A549 (cell line): Measurements from ENCODE around the gene PCGF5. TPM values are rescaled to one million over a fixed set of nuclear protein-coding genes. Genes with fewer than 3 reads are reported as not detected.

ENCODE experiments used
- ATAC-seq, 2 experiments: fragments of 200-7000 bp in 1 of 2; fragments of >200 bp in 1 of 2; cut with Nextera tagmentation in 1 of 2; cut with Tn5 transposase in 1 of 2; 3 replicates each; pipeline versions ENCODE4 v1.8.0 to v1.9.1; 2018 to 2020; ENCODE audit warnings: mild to moderate bottlenecking in 1 of 2, moderate library complexity in 1 of 2
- CTCF ChIA-PET: fragments of 300-600 bp; sonication (Branson Sonifier 250); formaldehyde crosslinking; extraction: SDS; loops from one replicate; lab custom pipeline; 2021; ENCODE audit warnings: antibody characterized with exemption, inconsistent platforms; lab: Yijun Ruan, JAX
- POLR2A ChIA-PET: fragments of 350-600 bp; formaldehyde crosslinking; extraction: SDS; loops from one replicate; lab custom pipeline; 2021; ENCODE audit warnings: antibody characterized with exemption, inconsistent platforms; lab: Yijun Ruan, JAX
- DNase-seq, 2 experiments: peaks; one replicate each; pipeline versions ENCODE4 v3.0.0 to v3.0.0-alpha.2; 2011 to 2016; ENCODE audit warnings: low read depth in 1 of 2, low spot score in 1 of 2
- FAIRE-seq: peaks from 2 replicates; lab custom pipeline; 2011; peaks lifted over from hg19 to GRCh38; lab: Jason Lieb, UNC
- H3K27ac ChIP-seq, 2 experiments: fragments of >200 bp; sonication (Bioruptor Twin); formaldehyde crosslinking; 3 replicates each; pipeline ENCODE4 v1.5.1; 2016 to 2017
- H3K4me1 ChIP-seq: fragments of >200 bp; sonication (Bioruptor Twin); formaldehyde crosslinking; 3 replicates; pipeline ENCODE4 v1.6.1; 2016
- H3K4me2 ChIP-seq: fragments of >200 bp; sonication (Bioruptor Twin); formaldehyde crosslinking; 3 replicates; pipeline ENCODE4 v1.6.1; 2016
- H3K4me3 ChIP-seq: fragments of >200 bp; sonication (Bioruptor Twin); formaldehyde crosslinking; 3 replicates; pipeline ENCODE4 v1.5.1; 2016
- H3K9me3 ChIP-seq: fragments of >200 bp; sonication (Bioruptor Twin); formaldehyde crosslinking; 3 replicates; pipeline ENCODE4 v1.6.1; 2016
- ATOH8 ChIP-seq: fragments of 250-450 bp; sonication (Bioruptor Pico); IDR thresholded peaks from 2 replicates; pipeline ENCODE4 v1.5.0; 2020; ENCODE audit warnings: low read depth, mild to moderate bottlenecking, moderate library complexity
- CEBPB ChIP-seq, 2 experiments: fragments of >200 bp in 1 of 2; sonication (Bioruptor Twin) in 1 of 2; formaldehyde crosslinking in 1 of 2; IDR thresholded peaks; 2 replicates each; pipeline ENCODE4 v1.6.1; 2012 to 2016
- CHD2 ChIP-seq: fragments of 150-350 bp; IDR thresholded peaks from 2 replicates; pipeline ENCODE4 v1.6.1; 2014; ENCODE audit warnings: low read length; ENCODE audit not compliant: partially characterized antibody
- CHD4 ChIP-seq: fragments of 200-600 bp; sonication (generic); IDR thresholded peaks from 2 replicates; pipeline ENCODE4 v1.6.1; 2016; ENCODE audit warnings: antibody characterized with exemption, mild to moderate bottlenecking, borderline replicate concordance
- E2F6 ChIP-seq: IDR thresholded peaks from 2 replicates; pipeline ENCODE4 v1.6.1; 2012; ENCODE audit warnings: low read depth, borderline replicate concordance
- FOSB ChIP-seq: fragments of 250-450 bp; sonication (Bioruptor Pico); IDR thresholded peaks from 2 replicates; pipeline ENCODE4 v1.5.0; 2020; ENCODE audit warnings: mild to moderate bottlenecking, moderate library complexity
- GATA3 ChIP-seq: IDR thresholded peaks from 2 replicates; pipeline ENCODE4 v1.6.1; 2012; ENCODE audit warnings: borderline replicate concordance
- HDAC2 ChIP-seq: fragments of 200-600 bp; sonication (generic); IDR thresholded peaks from 2 replicates; pipeline ENCODE4 v1.6.1; 2016
- HEYL ChIP-seq: fragments of 250-450 bp; sonication (Bioruptor Pico); IDR thresholded peaks from 2 replicates; pipeline ENCODE4 v1.8.0; 2021; ENCODE audit warnings: mild to moderate bottlenecking, moderate library complexity
- HMGXB4 ChIP-seq: fragments of 250-450 bp; sonication (Bioruptor Pico); IDR thresholded peaks from 2 replicates; pipeline ENCODE4 v1.5.0; 2021; ENCODE audit warnings: mild to moderate bottlenecking, moderate library complexity, borderline replicate concordance
- HOXB13 ChIP-seq: fragments of 250-450 bp; sonication (Bioruptor Pico); IDR thresholded peaks from 2 replicates; pipeline ENCODE4 v1.5.0; 2020; ENCODE audit warnings: low read depth, mild to moderate bottlenecking, moderate library complexity
- JUN ChIP-seq, 2 experiments: fragments of >200 bp; sonication (Bioruptor Twin); formaldehyde crosslinking; IDR thresholded peaks; 2 replicates in 1 of 2; 3 replicates in 1 of 2; pipeline ENCODE4 v1.6.1; 2016 to 2017
- MAZ ChIP-seq: fragments of 150-350 bp; IDR thresholded peaks from 2 replicates; pipeline ENCODE4 v1.6.1; 2014; ENCODE audit warnings: antibody characterized with exemption, low read depth, low read length, borderline replicate concordance
- NFE2L2 ChIP-seq: fragments of 150-350 bp; conservative IDR thresholded peaks from 2 replicates; pipeline ENCODE4 v1.6.1; 2014; ENCODE audit warnings: low read length
- NPAS2 ChIP-seq: fragments of 250-450 bp; sonication (Bioruptor Pico); IDR thresholded peaks from 2 replicates; pipeline ENCODE4 v1.8.0; 2022; ENCODE audit warnings: mild to moderate bottlenecking, moderate library complexity, borderline replicate concordance
- NR3C1 ChIP-seq: fragments of >200 bp; sonication (Bioruptor Twin); formaldehyde crosslinking; IDR thresholded peaks from 3 replicates; pipeline ENCODE4 v1.6.1; 2017
- PBX3 ChIP-seq: IDR thresholded peaks from 2 replicates; pipeline ENCODE4 v1.6.1; 2012
- POLR2AphosphoS2 ChIP-seq: conservative IDR thresholded peaks from 2 replicates; pipeline ENCODE4 v1.6.1; 2012; ENCODE audit warnings: low read length, improper control_type of control experiment, inconsistent platforms
- SREBF2 ChIP-seq: fragments of 450-650 bp; IDR thresholded peaks from 2 replicates; pipeline ENCODE4 v1.6.1; 2014; ENCODE audit warnings: mild to moderate bottlenecking, moderate library complexity
- ZNF302 ChIP-seq: fragments of 250-450 bp; sonication (Bioruptor Pico); IDR thresholded peaks from 2 replicates; pipeline ENCODE4 v1.9.0; 2021; ENCODE audit warnings: inconsistent platforms, mild to moderate bottlenecking, moderate library complexity
- WGBS: methylation state at CpG from one replicate; pipeline ENCODE4 v1.1.6; 2017; ENCODE audit errors: missing lambda C conversion rate; 5-methylcytosine and 5-hydroxymethylcytosine counted together
- polyA plus RNA-seq, 4 experiments: library from polyadenylated mRNA; depleted of rRNA in 3 of 4; stranded (reverse); fragments of >200 nt; fragmentation: RNase III in 1 of 4; extraction: RNeasy Plus Mini Kit Qiagen cat#74134 plus additional on column Dnase treatment in 1 of 4; gene quantifications; 2 replicates in 3 of 4; 3 replicates in 1 of 4; pipeline ENCODE4 v1.2.3, GENCODE V29; 2011 to 2017

The PCGF5 gene
- polyA plus RNA-seq, 2 of the 4 experiments (the other 2 are of a cell fraction): 28.5 to 39.9 TPM

GRCh38 chr10:91196268-91197048 lies 24.0 kb upstream of the PCGF5 start:
- ATAC-seq (no peak), FAIRE-seq (no peak), DNase-seq (no peak)
- Histone ChIP-seq H3K4me2 (no peak overlapping the region), H3K4me1 (peaks cover 19% of the 10 kb centered on the region; the same call in 2 of the 3 replicates), H3K4me3 (no peak overlapping the region), H3K9me3 (no peaks in the 10 kb centered on the region), H3K27ac (no peak overlapping the region)
- POLR2A ChIA-PET: no interaction called here
- WGBS: 83% methylated on average over 2 of the region's 2 CpGs
- CTCF ChIA-PET: no interaction called here
- TF ChIP-seq CHD4 (no peak), SREBF2 (no peak)

- no peak for DNase-seq
These were observed 23.3 kb upstream of the PCGF5 start for GRCh38 chr10:91197127-91197526.

More at GRCh38 chr10:91197127-91197526, 23.3 kb upstream of the PCGF5 start:
- Histone ChIP-seq H3K4me2 (no peak overlapping the region), H3K4me3 (no peak overlapping the region), H3K27ac (no peak overlapping the region), H3K4me1 (peaks cover 19% of the 10 kb centered on the region; the same call in 2 of the 3 replicates), H3K9me3 (no peaks in the 10 kb centered on the region)
- ATAC-seq (no peak), FAIRE-seq (no peak)
- POLR2A ChIA-PET: no interaction called here
- CTCF ChIA-PET: no interaction called here
- TF ChIP-seq GATA3: no peak
- TF ChIP-seq MAZ: no peak
- no peak for TF ChIP-seq ATOH8 (CRISPR knock-in tag)
- TF ChIP-seq POLR2AphosphoS2: no peak
- no peak for TF ChIP-seq NFE2L2
- TF ChIP-seq HMGXB4 (CRISPR knock-in tag): no peak
- no peak for TF ChIP-seq FOSB (CRISPR knock-in tag)
- TF ChIP-seq ZNF302 (CRISPR knock-in tag): no peak
- TF ChIP-seq HEYL (CRISPR knock-in tag): no peak
- TF ChIP-seq HOXB13 (CRISPR knock-in tag): no peak
- TF ChIP-seq E2F6: no peak
- no peak for TF ChIP-seq HDAC2
- TF ChIP-seq SREBF2: no peak
- TF ChIP-seq NR3C1: no peak
- no peak for TF ChIP-seq CEBPB (IDR thresholded peaks at IDR 0.05)
- no peak for TF ChIP-seq NPAS2 (CRISPR knock-in tag)
- no peak for TF ChIP-seq CHD2
- no peak for TF ChIP-seq PBX3
- TF ChIP-seq JUN (IDR thresholded peaks at IDR 0.05): no peak
- TF ChIP-seq CHD4: no peak
- 90% methylated on average over 12 of the region's 12 CpGs for WGBS
